HL-60/S4 (cell line): Measurements from ENCODE around the gene ACSS3.

ENCODE experiments used
- in situ Hi-C: fragments of 300-500 bp; cut with MboI; formaldehyde crosslinking; loops from 2 replicates; pipeline ENCODE4 v1.14.3; 2022; ENCODE audit warnings: low sequenced_read_pairs

ACSS3 gene

DNA sequence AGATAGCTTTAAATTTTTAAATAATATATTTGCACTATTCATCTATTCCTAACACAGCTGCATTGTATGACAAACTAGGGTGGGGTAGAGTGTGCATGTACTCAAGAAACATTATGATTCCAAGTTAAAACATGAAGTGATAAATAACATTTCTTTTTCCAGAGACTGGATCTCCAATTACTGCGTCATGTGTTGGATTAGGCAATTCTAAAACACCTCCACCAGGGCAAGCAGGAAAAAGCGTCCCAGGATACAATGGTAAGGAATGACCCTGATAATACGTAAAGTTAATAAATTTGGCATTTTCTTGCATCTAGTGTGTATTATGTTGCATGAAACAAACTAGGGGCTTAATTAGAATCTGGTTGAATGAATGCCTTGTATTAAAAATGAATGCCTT lies 138.9 kb downstream of the ACSS3 start:
- in situ Hi-C loops = no loop called here

GRCh38 chr12:81221681-81222080 lies 143.8 kb downstream of the ACSS3 start:
- in situ Hi-C loops = no loop called here

- in situ Hi-C loops = no loop called here
Observed at GRCh38 chr12:81222846-81223592, 145.1 kb downstream of the ACSS3 start.

DNA sequence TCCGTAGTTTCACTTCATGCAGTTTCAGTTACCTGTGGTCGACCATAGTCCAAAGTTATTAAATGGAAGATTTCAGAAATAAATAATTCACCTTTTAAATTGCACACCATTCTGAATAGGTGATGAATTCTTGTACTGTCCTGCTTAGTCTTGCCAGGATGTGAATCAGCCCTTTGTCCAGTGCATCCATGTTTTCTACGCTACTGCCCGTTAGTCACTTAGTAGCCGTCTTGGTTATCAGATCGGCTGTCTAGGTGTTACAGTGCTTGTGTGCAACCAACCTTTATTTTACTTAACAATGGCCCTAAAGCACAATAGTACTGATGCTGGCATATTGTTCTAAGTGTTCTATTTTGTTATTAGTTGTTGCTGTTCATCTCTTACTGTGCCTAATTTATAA lies 146.7 kb downstream of the ACSS3 start:
- in situ Hi-C loops = no loop called here

DNA sequence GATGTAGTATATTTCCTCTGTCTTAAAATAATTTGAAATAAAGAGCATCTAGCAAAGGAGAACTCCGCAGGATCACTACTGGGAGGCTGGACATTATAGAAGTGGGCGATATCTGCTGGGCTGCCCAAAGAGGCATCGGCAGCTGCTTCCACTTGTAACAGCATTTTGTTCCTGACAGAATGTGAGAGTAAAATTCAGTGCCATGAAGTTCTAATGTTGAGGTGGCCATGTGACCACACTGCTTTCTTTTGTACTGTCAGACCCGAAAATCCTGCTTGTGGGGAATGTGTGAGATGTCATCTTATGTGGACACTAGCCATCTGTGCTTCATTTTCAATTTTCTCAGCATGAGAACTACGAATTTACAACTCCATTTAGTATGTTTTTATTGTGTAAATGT lies 151.9 kb downstream of the ACSS3 start:
- in situ Hi-C loops = no loop called here

- in situ Hi-C loops = no loop called here
Observed at GRCh38 chr12:81231574-81232368, 153.9 kb downstream of the ACSS3 start.

DNA sequence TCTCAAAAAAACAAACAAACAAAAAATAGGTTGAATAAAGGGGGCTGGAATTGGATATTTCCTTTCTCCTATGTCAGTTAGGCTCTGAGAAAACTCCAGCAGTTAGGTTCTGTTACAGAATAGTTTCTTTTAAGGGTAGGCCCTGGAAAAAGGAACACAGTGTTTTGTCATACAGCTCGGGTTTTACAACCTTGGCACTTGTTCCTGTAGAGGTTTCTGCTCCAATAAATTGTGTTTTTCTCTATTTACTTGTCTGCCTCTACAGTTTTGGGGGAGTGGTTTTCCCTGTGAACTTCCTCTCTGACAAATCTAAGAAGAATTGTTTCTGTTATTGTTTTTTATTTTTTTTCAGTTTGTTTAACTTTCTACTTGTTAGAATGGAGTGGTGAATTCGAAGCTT lies 167.6 kb downstream of the ACSS3 start:
- in situ Hi-C loops = no loop called here

DNA sequence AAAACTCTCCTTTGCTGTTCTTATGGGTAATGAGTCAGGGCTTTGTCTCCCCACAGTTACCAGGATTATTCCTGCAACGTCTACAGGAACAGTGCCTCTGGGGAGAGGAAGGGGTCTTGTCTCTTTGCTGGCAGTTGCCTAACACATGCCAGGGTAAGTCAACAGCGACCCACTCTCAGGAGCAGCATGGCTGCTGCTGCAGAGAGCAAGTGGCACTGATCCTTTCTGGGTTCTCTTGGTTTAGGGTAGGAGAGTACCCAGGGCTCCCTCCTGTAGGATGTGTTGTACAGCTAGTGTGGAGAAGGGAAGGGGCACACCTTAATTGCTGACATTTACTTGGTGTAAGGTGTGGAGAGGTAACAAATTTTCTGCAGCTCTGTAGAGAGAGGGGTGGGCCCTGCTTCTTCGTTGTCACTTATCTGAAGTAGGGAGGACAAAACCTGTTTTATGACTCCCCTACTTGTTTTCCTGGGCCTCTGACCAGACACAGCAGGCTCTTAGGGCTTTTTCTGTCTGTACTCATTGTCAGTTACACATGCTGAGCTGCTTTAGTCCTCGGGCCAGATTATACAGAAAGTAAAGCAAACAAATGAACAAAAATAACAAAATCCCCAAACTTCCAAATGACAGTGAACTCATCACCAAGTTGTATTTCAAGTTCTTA lies 168.2 kb downstream of the ACSS3 start:
- in situ Hi-C loops = no loop called here

- in situ Hi-C loops = no loop called here
Observed at GRCh38 chr12:81249976-81250375, 172.1 kb downstream of the ACSS3 start.

- in situ Hi-C loops = no loop called here
Observed at GRCh38 chr12:81252228-81252627, 174.3 kb downstream of the ACSS3 start.

- in situ Hi-C loops = no loop called here
Observed at GRCh38 chr12:81253360-81253759, 175.5 kb downstream of the ACSS3 start.

- in situ Hi-C loops = no loop called here
Observed at GRCh38 chr12:81255456-81255855, 177.6 kb downstream of the ACSS3 start.

DNA sequence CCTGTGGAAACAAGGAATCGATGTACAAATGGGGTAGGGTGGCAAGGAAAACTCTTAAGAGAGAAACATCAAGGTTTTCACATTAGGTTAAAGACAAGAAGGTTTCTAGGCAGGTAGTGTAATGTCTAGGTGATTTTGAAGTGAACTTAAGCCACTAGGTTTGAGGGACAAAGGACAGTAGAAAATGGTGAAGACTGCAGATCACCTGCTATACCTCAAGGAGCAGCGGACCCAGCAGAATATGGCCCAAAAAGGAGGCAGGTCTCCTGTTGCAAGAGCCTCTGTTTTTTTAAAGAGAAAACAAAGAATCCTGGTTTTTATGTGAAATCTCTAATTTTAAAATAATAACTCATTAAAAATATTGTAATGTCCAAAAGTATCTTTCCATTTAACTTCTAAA lies 178.1 kb downstream of the ACSS3 start:
- in situ Hi-C loops = no loop called here

DNA sequence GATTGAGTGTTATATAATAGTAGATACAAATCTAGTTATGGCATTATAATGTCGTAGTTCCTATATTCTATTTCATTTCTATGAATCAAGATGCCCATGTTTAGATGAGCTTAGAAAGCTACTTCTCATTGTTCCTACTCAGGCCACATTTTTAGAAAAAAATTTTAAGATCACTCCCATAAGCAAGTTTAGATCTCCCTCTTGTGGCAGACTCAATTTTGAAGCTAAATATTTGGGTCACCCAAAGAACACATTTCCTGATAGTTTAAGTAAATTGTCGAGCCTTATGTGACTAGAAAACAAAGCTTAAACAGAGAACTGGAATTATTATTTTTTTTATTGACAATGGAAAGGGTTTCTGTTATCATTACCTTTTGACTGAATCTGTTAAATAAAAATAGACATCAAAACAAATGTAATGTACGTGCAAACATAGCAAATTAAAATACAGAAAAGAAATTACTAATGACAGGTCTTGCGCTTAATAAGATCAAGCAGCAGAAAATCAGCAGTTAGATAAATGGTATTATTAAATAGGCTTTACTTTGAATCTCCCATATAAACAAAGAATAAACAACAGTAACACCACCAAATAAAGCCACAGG lies 180.2 kb downstream of the ACSS3 start:
- in situ Hi-C loops = no loop called here

DNA sequence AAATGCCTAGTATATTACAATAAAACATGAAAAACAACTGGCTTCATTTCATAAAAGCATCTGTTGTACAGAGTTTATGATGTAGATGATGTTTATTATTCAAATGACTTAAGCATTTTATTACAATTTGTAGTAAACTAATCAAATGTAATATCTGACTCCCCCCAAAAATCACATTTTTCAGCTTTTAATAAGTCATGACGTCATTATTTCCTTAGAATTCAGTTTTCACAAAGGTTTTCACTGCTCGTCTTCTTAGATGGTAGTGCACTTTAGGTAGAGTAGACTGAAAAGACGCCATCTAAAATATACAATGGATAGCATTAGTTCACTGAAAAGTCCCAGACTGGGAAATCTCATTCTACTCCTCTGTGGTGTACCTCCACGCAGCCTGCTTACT lies 181.5 kb downstream of the ACSS3 start:
- in situ Hi-C loops = no loop called here

- in situ Hi-C loops = no loop called here
Observed at GRCh38 chr12:81261508-81262207, 183.8 kb downstream of the ACSS3 start.

- in situ Hi-C loops = no loop called here
Observed at GRCh38 chr12:81263072-81263471, 185.2 kb downstream of the ACSS3 start.

GRCh38 chr12:81270385-81270784 lies 192.5 kb downstream of the ACSS3 start:
- in situ Hi-C loops = no loop called here

DNA sequence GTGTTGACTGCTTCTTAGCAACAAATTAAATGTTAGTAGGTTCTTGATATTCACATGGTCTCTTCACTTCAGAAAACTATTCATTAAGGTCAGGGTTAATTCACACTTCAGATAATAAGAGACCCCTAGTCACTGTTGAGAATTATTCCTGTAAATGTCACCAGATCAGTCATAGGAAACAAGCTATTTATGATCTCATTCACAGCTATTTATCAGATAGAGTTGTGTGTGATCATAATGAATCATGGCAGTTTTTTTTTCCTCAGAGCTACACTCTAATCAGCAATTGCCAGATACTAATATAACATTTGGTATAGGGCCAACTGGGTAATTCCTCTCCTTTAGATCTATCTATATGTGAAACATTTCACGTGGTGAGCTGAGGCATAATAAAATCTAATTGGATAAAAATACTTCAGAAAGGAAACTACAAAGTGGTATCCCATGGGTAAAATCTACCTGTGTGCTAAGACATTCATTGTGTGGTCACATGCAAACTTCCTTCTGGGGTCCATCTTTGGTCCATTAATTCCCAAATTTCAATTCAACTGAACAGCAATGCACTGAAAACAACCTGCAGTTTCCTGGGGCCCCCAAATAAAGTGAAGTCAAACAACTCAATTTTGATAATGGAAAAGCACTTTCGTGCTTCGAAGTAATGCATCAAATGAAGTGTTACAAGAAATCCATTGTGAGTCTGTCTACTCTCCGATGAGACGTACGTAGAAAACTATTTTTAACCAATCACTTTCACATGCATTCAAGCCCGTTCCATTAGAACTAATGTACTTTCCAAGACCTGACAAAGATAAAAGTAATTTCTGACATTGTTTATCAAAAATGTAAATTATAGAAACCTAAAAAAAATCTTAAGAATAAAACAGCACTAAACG lies 197.0 kb downstream of the ACSS3 start:
- in situ Hi-C loops = no loop called here

- in situ Hi-C loops = no loop called here
Observed at GRCh38 chr12:81284137-81284536, 206.3 kb downstream of the ACSS3 start.
